ENCODE results near the gene SLC22A23.

DNA sequence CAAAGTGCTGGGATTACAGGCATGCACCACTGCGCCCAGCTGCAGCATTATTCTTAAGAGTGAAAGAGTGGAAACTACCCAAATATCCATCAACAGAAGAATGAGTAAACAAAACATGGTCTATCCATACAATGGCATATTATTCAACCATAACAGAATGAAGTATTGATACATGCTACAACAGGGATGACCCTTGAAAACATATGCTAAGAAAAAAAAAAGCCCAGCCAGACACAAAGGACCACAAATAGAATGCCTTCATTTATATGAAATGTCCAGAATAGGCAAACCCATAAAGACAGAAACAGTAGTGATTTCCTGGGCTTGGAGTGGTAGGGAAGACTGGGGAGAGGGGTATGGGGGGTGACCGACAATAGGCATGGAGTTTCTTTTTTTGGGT lies 236.5 kb downstream of the SLC22A23 start:
- TF ChIP-seq, protein P1, sequence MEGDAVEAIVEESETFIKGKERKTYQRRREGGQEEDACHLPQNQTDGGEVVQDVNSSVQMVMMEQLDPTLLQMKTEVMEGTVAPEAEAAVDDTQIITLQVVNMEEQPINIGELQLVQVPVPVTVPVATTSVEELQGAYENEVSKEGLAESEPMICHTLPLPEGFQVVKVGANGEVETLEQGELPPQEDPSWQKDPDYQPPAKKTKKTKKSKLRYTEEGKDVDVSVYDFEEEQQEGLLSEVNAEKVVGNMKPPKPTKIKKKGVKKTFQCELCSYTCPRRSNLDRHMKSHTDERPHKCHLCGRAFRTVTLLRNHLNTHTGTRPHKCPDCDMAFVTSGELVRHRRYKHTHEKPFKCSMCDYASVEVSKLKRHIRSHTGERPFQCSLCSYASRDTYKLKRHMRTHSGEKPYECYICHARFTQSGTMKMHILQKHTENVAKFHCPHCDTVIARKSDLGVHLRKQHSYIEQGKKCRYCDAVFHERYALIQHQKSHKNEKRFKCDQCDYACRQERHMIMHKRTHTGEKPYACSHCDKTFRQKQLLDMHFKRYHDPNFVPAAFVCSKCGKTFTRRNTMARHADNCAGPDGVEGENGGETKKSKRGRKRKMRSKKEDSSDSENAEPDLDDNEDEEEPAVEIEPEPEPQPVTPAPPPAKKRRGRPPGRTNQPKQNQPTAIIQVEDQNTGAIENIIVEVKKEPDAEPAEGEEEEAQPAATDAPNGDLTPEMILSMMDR (IDR thresholded peaks at IDR 0.05; ENCODE audit: borderline replicate concordance, extremely low read depth, low read length, poor library complexity, severe bottlenecking): no peak
- no peak for TF ChIP-seq EZH2 (IDR thresholded peaks at IDR 0.05; ENCODE audit: borderline replicate concordance, low read depth, low read length, severe bottlenecking)

Data from DND-41 (cell line).